HepG2 (cell line): ENCODE data around the gene AGXT. TPM values are rescaled to one million over a fixed set of nuclear protein-coding genes. Genes with fewer than 3 reads are reported as not detected.

Source experiments
- CHD2 ChIP-seq: IDR thresholded peaks from 2 replicates; pipeline ENCODE4 v1.6.1; 2011; ENCODE audit warnings: low read depth, low read length, improper control_type of control experiment
- EZH2 ChIP-seq: conservative IDR thresholded peaks from 2 replicates; pipeline ENCODE4 v1.6.1; 2012; ENCODE audit warnings: mild to moderate bottlenecking, low read depth, low read length, moderate library complexity
- GLMP ChIP-seq: sonication (generic); formaldehyde crosslinking; IDR thresholded peaks from 2 replicates; pipeline ENCODE4 v1.9.0; 2021; ENCODE audit warnings: missing genetic modification reagents, mild to moderate bottlenecking, borderline replicate concordance
- GTF3A ChIP-seq: sonication (generic); formaldehyde crosslinking; conservative IDR thresholded peaks from 2 replicates; pipeline ENCODE4 v1.4.0; 2020; ENCODE audit warnings: mild to moderate bottlenecking, missing genetic modification reagents
- KAT7 ChIP-seq: IDR thresholded peaks from 2 replicates; pipeline ENCODE4 v1.6.1; 2018; ENCODE audit warnings: borderline replicate concordance, missing compliant biosample characterization
- MIER3 ChIP-seq: IDR thresholded peaks from 2 replicates; pipeline ENCODE4 v1.6.1; 2016; ENCODE audit warnings: missing compliant biosample characterization, borderline replicate concordance
- NFE2L1 ChIP-seq: sonication (generic); formaldehyde crosslinking; IDR thresholded peaks from 2 replicates; pipeline ENCODE4 v1.4.0; 2020; ENCODE audit warnings: missing genetic modification reagents, mild to moderate bottlenecking, borderline replicate concordance
- RFXAP ChIP-seq: sonication (generic); formaldehyde crosslinking; IDR thresholded peaks from 2 replicates; pipeline ENCODE4 v1.4.0; 2020; ENCODE audit warnings: missing genetic modification reagents, borderline replicate concordance
- SETDB1 ChIP-seq: sonication (generic); formaldehyde crosslinking; IDR thresholded peaks from 2 replicates; pipeline ENCODE4 v1.5.1; 2020; ENCODE audit warnings: missing genetic modification reagents, mild to moderate bottlenecking, borderline replicate concordance
- SPEN ChIP-seq: sonication (generic); formaldehyde crosslinking; IDR thresholded peaks from 2 replicates; pipeline ENCODE4 v1.5.1; 2020; ENCODE audit warnings: low read depth, mild to moderate bottlenecking, missing genetic modification reagents
- STAG1 ChIP-seq: sonication (generic); formaldehyde crosslinking; IDR thresholded peaks from 2 replicates; pipeline ENCODE4 v1.4.0; 2020; ENCODE audit warnings: missing genetic modification reagents
- ZBTB33 ChIP-seq: sonication (generic); formaldehyde crosslinking; IDR thresholded peaks from 2 replicates; pipeline ENCODE4 v1.4.0; 2020; ENCODE audit warnings: missing genetic modification reagents
- ZFP37 ChIP-seq: sonication (generic); formaldehyde crosslinking; IDR thresholded peaks from 2 replicates; pipeline ENCODE4 v1.4.0; 2020; ENCODE audit warnings: missing genetic modification reagents, borderline replicate concordance
- ZNF10 ChIP-seq: sonication (generic); formaldehyde crosslinking; IDR thresholded peaks from 2 replicates; pipeline ENCODE4 v1.4.0; 2020; ENCODE audit warnings: mild to moderate bottlenecking, low read depth, missing genetic modification reagents, borderline replicate concordance
- ZNF292 ChIP-seq: sonication (generic); formaldehyde crosslinking; IDR thresholded peaks from 2 replicates; pipeline ENCODE4 v1.8.1; 2022; ENCODE audit warnings: mild to moderate bottlenecking, low read depth, missing genetic modification reagents, borderline replicate concordance
- ZNF441 ChIP-seq: sonication (generic); formaldehyde crosslinking; IDR thresholded peaks from 2 replicates; pipeline ENCODE4 v1.7.0; 2021; ENCODE audit warnings: missing genetic modification reagents, borderline replicate concordance
- ZNF550 ChIP-seq: sonication (generic); formaldehyde crosslinking; IDR thresholded peaks from 2 replicates; pipeline ENCODE4 v1.4.0; 2020; ENCODE audit warnings: mild to moderate bottlenecking, missing genetic modification reagents, borderline replicate concordance
- ZNF614 ChIP-seq: IDR thresholded peaks from 2 replicates; pipeline ENCODE4 v1.6.1; 2018; ENCODE audit warnings: missing biosample characterization, missing genetic modification reagents, inconsistent platforms, borderline replicate concordance
- ZNF615 ChIP-seq: sonication (generic); formaldehyde crosslinking; IDR thresholded peaks from 2 replicates; pipeline ENCODE4 v1.5.0; 2020; ENCODE audit warnings: mild to moderate bottlenecking, missing genetic modification reagents, borderline replicate concordance
- polyA plus RNA-seq, 8 experiments: library from polyadenylated mRNA; depleted of rRNA in 3 of 8; stranded (reverse) in 7 of 8; unstranded in 1 of 8; fragments of >200 nt; fragmentation: Illumina TruSeq in 4 of 8; extraction: Trizol in 4 of 8; gene quantifications; 2 replicates each; pipeline versions ENCODE4 v1.2.1 to v1.2.3, GENCODE V29; 2011 to 2016; ENCODE audit warnings: low read depth in 4 of 8, missing spikeins in 1 of 8, mixed read lengths in 1 of 8; ENCODE audit not compliant: insufficient read depth in 1 of 8
- total RNA-seq, 5 experiments: library from RNA; depleted of rRNA; stranded (reverse); fragments of >200 nt; fragmentation: Illumina TruSeq; extraction: Trizol; gene quantifications; 2 replicates each; pipeline ENCODE4 v1.2.3, GENCODE V29; 2016; ENCODE audit warnings: low read depth in 1 of 5
- TF ChIP-seq, protein P1 (sequence below): sonication (generic); formaldehyde crosslinking; IDR thresholded peaks from 2 replicates; pipeline ENCODE4 v1.4.0; 2020; ENCODE audit warnings: missing genetic modification reagents
- TF ChIP-seq, protein P2 (sequence below): sonication (generic); formaldehyde crosslinking; IDR thresholded peaks from 2 replicates; pipeline ENCODE4 v1.4.0; 2020; ENCODE audit warnings: missing genetic modification reagents, mild to moderate bottlenecking, borderline replicate concordance

Gene AGXT
- total and polyA plus RNA-seq, 2 of the 13 experiments (the other 11 are each of a cell fraction or from before 2014, with no cell fraction given): 41.9 to 96.1 TPM

DNA sequence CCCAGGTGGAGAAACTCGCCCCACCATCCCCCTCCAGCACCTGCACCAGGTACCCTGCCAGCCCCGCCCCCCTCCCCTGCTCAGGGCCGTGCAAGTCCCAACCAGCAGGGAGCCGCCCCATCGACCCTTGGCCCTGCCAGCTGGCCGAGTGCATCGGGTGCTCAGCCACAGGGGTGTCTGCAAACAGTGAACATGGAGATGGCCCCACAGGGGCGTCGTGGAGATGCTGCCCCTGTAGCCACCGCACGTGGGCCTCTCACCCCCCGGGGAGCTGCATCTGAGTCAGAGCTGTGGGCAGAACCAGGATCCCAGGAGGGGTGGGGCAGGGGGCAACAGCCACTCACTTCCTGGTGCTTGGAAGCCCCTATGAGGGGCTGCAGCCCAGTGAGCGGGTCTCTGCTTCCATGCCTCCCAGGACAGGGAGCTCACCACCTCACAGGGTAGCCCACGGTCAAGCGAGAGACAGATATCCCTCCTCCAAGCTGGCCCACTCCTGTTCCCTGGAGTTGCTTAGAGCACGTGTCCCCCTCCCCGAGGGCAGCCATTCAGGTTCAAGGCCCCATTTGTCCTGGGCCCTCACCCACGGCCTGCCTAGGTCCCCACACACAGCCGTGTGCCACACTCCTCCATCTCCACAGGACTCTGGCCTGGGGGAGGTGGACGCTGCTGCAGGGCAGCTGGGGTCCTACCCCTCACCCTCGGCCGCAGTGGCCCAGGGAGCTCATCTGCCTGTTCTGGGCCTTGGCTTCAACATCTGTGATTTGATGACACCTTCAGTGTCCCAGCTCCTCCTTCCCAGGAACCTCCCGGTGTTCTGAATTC is 28.5 kb downstream of the AGXT start (continued):
- TF ChIP-seq SETDB1 (no peak), MIER3 (no peak), ZNF10 (CRISPR knock-in tag) (no peak), KAT7 (no peak), STAG1 (no peak), CHD2 (no peak), GLMP (no peak), ZNF292 (CRISPR knock-in tag) (peak; percentile 78; the same call in 1 of the 2 replicates), RFXAP (no peak), GTF3A (CRISPR knock-in tag) (no peak), ZNF441 (CRISPR knock-in tag) (no peak; the same call in 1 of the 2 replicates), ZNF615 (CRISPR knock-in tag) (no peak), ZNF550 (no peak), ZFP37 (CRISPR knock-in tag) (no peak), ZNF614 (no peak), EZH2 (no peak), NFE2L1 (CRISPR knock-in tag) (no peak), SPEN (0 out of 2 replicates have a peak, but pooled peaks have one; percentile 10), ZBTB33 (no peak)
- TF ChIP-seq, protein P1, sequence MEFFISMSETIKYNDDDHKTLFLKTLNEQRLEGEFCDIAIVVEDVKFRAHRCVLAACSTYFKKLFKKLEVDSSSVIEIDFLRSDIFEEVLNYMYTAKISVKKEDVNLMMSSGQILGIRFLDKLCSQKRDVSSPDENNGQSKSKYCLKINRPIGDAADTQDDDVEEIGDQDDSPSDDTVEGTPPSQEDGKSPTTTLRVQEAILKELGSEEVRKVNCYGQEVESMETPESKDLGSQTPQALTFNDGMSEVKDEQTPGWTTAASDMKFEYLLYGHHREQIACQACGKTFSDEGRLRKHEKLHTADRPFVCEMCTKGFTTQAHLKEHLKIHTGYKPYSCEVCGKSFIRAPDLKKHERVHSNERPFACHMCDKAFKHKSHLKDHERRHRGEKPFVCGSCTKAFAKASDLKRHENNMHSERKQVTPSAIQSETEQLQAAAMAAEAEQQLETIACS (CRISPR knock-in tag): no peak
- TF ChIP-seq, protein P2, sequence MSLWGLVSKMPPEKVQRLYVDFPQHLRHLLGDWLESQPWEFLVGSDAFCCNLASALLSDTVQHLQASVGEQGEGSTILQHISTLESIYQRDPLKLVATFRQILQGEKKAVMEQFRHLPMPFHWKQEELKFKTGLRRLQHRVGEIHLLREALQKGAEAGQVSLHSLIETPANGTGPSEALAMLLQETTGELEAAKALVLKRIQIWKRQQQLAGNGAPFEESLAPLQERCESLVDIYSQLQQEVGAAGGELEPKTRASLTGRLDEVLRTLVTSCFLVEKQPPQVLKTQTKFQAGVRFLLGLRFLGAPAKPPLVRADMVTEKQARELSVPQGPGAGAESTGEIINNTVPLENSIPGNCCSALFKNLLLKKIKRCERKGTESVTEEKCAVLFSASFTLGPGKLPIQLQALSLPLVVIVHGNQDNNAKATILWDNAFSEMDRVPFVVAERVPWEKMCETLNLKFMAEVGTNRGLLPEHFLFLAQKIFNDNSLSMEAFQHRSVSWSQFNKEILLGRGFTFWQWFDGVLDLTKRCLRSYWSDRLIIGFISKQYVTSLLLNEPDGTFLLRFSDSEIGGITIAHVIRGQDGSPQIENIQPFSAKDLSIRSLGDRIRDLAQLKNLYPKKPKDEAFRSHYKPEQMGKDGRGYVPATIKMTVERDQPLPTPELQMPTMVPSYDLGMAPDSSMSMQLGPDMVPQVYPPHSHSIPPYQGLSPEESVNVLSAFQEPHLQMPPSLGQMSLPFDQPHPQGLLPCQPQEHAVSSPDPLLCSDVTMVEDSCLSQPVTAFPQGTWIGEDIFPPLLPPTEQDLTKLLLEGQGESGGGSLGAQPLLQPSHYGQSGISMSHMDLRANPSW: no peak
